HCT116 (cell line): ENCODE results near the gene EPHB2. TPM values are rescaled to one million over a fixed set of nuclear protein-coding genes. Genes with fewer than 3 reads are reported as not detected.

Source experiments
- ATAC-seq: fragments of 200-7000 bp; cut with Tn5 transposase; 2 replicates; pipeline ENCODE4 v1.9.1; 2020; ENCODE audit warnings: mild to moderate bottlenecking, moderate library complexity
- BruUV-seq: library from RNA; stranded (reverse); fragments of 400-500 nt; replicated peaks from 2 replicates; lab custom pipeline; 2021; lab: Mats Ljungman, UMichigan
- CTCF ChIA-PET: fragments of 300-600 bp; sonication (Branson Sonifier 250); formaldehyde crosslinking; loops from one replicate; lab custom pipeline; 2021; ENCODE audit warnings: antibody characterized with exemption; lab: Charles Lee
- POLR2A ChIA-PET: fragments of 300-600, 350-600 bp; sonication (Branson Sonifier 250); formaldehyde crosslinking; loops from one replicate; lab custom pipeline; 2021; ENCODE audit warnings: antibody characterized with exemption; lab: Charles Lee
- RAD21 ChIA-PET, 2 experiments: fragments of 300-600 bp; sonication (Branson Sonifier 250); formaldehyde crosslinking; loops; one replicate each; lab custom pipeline; 2023; ENCODE audit warnings: low total read pairs in 2 of 2; ENCODE audit not compliant: uncharacterized antibody in 2 of 2, unreplicated experiment in 2 of 2, low non-redundant PET in 1 of 2; lab: Charles Lee
- DNase-seq: peaks from one replicate; pipeline ENCODE4 v3.0.0-alpha.2; 2010; ENCODE audit warnings: low read depth, low spot score
- H2AFZ ChIP-seq: fragments of 200-600 bp; shearing (Covaris generic), sonication (generic); 2 replicates; pipeline ENCODE4 v1.6.1; 2017; ENCODE audit warnings: low read depth, mixed run types, mixed read lengths, antibody characterized with exemption, low read length; ENCODE audit not compliant: poor library complexity, severe bottlenecking
- H3K27ac ChIP-seq: 2 replicates; pipeline ENCODE4 v1.5.1; 2012; ENCODE audit warnings: low read depth, low read length
- H3K27me3 ChIP-seq: fragments of 200-600 bp; sonication (generic); 2 replicates; pipeline ENCODE4 v1.6.1; 2016; ENCODE audit warnings: mixed run types, low read length, mixed read lengths; ENCODE audit not compliant: insufficient read depth
- H3K36me3 ChIP-seq, 2 experiments: fragments of 200-500 bp in 1 of 2; fragments of 200-600 bp in 1 of 2; sonication (Bioruptor generic) in 1 of 2; sonication (generic) in 1 of 2; 2 replicates each; pipeline versions ENCODE4 v1.5.1 to v1.6.1; 2014 to 2016; ENCODE audit warnings: low read length in 2 of 2, inconsistent platforms in 1 of 2, mixed read lengths in 1 of 2, mixed run types in 1 of 2; ENCODE audit not compliant: insufficient read depth in 2 of 2, control insufficient read depth in 1 of 2
- H3K4me1 ChIP-seq, 2 experiments: fragments of 200-600 bp in 1 of 2; sonication (generic) in 1 of 2; 2 replicates each; pipeline versions ENCODE4 v1.5.1 to v1.6.1; 2012 to 2017; ENCODE audit warnings: low read length in 2 of 2, inconsistent platforms in 1 of 2, mild to moderate bottlenecking in 1 of 2, mixed read lengths in 1 of 2, mixed run types in 1 of 2, moderate library complexity in 1 of 2; ENCODE audit not compliant: insufficient read depth in 2 of 2, control insufficient read depth in 1 of 2
- H3K4me2 ChIP-seq: fragments of 200-600 bp; sonication (generic); 2 replicates; pipeline ENCODE4 v1.6.1; 2017; ENCODE audit warnings: mixed run types, low read length, mixed read lengths
- H3K4me3 ChIP-seq, 2 experiments: fragments of 200-600 bp in 1 of 2; sonication (generic) in 1 of 2; replicated peaks in 1 of 2; 2 replicates each; pipeline ENCODE4 v1.5.1; 2011 to 2016; ENCODE audit warnings: low read length in 2 of 2, control low read depth in 1 of 2, low read depth in 1 of 2, mild to moderate bottlenecking in 1 of 2, mixed read lengths in 1 of 2, mixed run types in 1 of 2
- H3K79me2 ChIP-seq: fragments of 200-600 bp; sonication (generic); 2 replicates; pipeline ENCODE4 v1.6.1; 2017; ENCODE audit warnings: mild to moderate bottlenecking, mixed run types, low read length, moderate library complexity, mixed read lengths; ENCODE audit not compliant: insufficient read depth
- H3K9ac ChIP-seq: fragments of 200-600 bp; sonication (generic); 2 replicates; pipeline ENCODE4 v1.6.1; 2016; ENCODE audit warnings: low read length, mixed read lengths
- H3K9me2 ChIP-seq: fragments of 200-600 bp; sonication (generic), shearing (Covaris generic); 2 replicates; pipeline ENCODE4 v1.6.1; 2017; ENCODE audit warnings: mixed run types, mild to moderate bottlenecking, moderate library complexity; ENCODE audit not compliant: insufficient read depth
- H3K9me3 ChIP-seq, 2 experiments: fragments of 200-500 bp in 1 of 2; fragments of 200-600 bp in 1 of 2; sonication (Bioruptor generic) in 1 of 2; sonication (generic) in 1 of 2; 2 replicates each; pipeline ENCODE4 v1.6.1; 2014 to 2017; ENCODE audit warnings: low read length in 2 of 2, mixed read lengths in 2 of 2, inconsistent platforms in 1 of 2, low read depth in 1 of 2, mild to moderate bottlenecking in 1 of 2, mixed run types in 1 of 2, moderate library complexity in 1 of 2; ENCODE audit not compliant: control insufficient read depth in 1 of 2, insufficient read depth in 1 of 2
- H4K20me1 ChIP-seq: fragments of 200-600 bp; sonication (generic), shearing (Covaris generic); 2 replicates; pipeline ENCODE4 v1.6.1; 2017; ENCODE audit warnings: mixed run types, mild to moderate bottlenecking, moderate library complexity; ENCODE audit not compliant: insufficient read depth
- CEBPB ChIP-seq: IDR thresholded peaks from 2 replicates; pipeline ENCODE4 v1.6.1; 2012; ENCODE audit warnings: low read depth
- EGR1 ChIP-seq: IDR thresholded peaks from 2 replicates; pipeline ENCODE4 v1.6.1; 2012; ENCODE audit warnings: low read depth
- EZH2 ChIP-seq: fragments of 200-600 bp; sonication (generic); IDR thresholded peaks from 2 replicates; pipeline ENCODE4 v1.6.1; 2017; ENCODE audit warnings: antibody characterized with exemption, mixed run types
- JUND ChIP-seq: IDR thresholded peaks from 2 replicates; pipeline ENCODE4 v1.6.1; 2012
- REST ChIP-seq: IDR thresholded peaks from 2 replicates; pipeline ENCODE4 v1.6.1; 2012; ENCODE audit warnings: low read depth
- SIN3A ChIP-seq: IDR thresholded peaks from 2 replicates; pipeline ENCODE4 v1.6.1; 2012; ENCODE audit warnings: low read depth
- SP1 ChIP-seq: IDR thresholded peaks from 2 replicates; pipeline ENCODE4 v1.6.1; 2012; ENCODE audit warnings: low read depth
- TCF7L2 ChIP-seq: IDR thresholded peaks from 2 replicates; pipeline ENCODE4 v1.7.0; 2011; ENCODE audit warnings: borderline replicate concordance, inconsistent platforms; ENCODE audit not compliant: insufficient read depth, insufficient read length; ENCODE audit errors: extremely low read depth
- ZBTB33 ChIP-seq: IDR thresholded peaks from 2 replicates; pipeline ENCODE4 v1.6.1; 2011; ENCODE audit warnings: mild to moderate bottlenecking, low read length, moderate library complexity; ENCODE audit not compliant: insufficient replicate concordance; ENCODE audit errors: extremely low read depth
- intact Hi-C: fragments of 100-400 bp; cut with micrococcal nuclease; formaldehyde crosslinking; loops from 2 replicates; pipeline ENCODE4 v1.10.0; 2022
- total RNA-seq: library from RNA; stranded (reverse); gene quantifications from one replicate; pipeline ENCODE4 v1.2.1, GENCODE V29; 2021; ENCODE audit not compliant: unreplicated experiment
- TF ChIP-seq, protein P1 (sequence below): IDR thresholded peaks from 2 replicates; pipeline ENCODE4 v1.6.1; 2012

Gene EPHB2
- total RNA-seq, 1 experiment from 2014 or later: 19.5 TPM

GRCh38 chr1:22935433-22935832 is 224.8 kb downstream of the EPHB2 start:
- Histone ChIP-seq H3K27me3 (no peaks in the 10 kb centered on the region), H3K9ac (no peak overlapping the region), H3K36me3 (no peaks in the 10 kb centered on the region), H3K9me2 (no peaks in the 10 kb centered on the region), H3K4me2 (no peak overlapping the region), H3K4me1 (no peaks in the 10 kb centered on the region), H3K9me3 (no peaks in the 10 kb centered on the region), H3K4me3 (no peak overlapping the region), H2AFZ (no peak overlapping the region), H4K20me1 (no peaks in the 10 kb centered on the region), H3K79me2 (no peaks in the 10 kb centered on the region), H3K27ac (no peak overlapping the region)
- DNase-seq: peak; percentile 16
- ATAC-seq: peak; percentile 75
- ChIA-PET POLR2A (no interaction called here), CTCF (no interaction called here), RAD21 (no interaction called here)
- BruUV-seq: no TSS peak
- TF ChIP-seq CEBPB (no peak), SIN3A (no peak), SP1 (peak; percentile 29; the same call in 1 of the 2 replicates)
- intact Hi-C loops: no loop called here

GRCh38 chr1:22936681-22937080 is 226.0 kb downstream of the EPHB2 start:
- CTCF ChIA-PET: no interaction called here
- DNase-seq (no peak), ATAC-seq (no peak)
- Histone ChIP-seq H3K79me2 (no peaks in the 10 kb centered on the region), H3K4me3 (no peak overlapping the region), H4K20me1 (no peaks in the 10 kb centered on the region), H3K4me1 (no peaks in the 10 kb centered on the region), H3K27me3 (no peaks in the 10 kb centered on the region), H3K27ac (no peak overlapping the region), H3K9ac (no peak overlapping the region), H2AFZ (no peak overlapping the region), H3K9me2 (no peaks in the 10 kb centered on the region), H3K4me2 (no peak overlapping the region), H3K36me3 (no peaks in the 10 kb centered on the region), H3K9me3 (peaks cover 0 to 7% of the 10 kb centered on the region in 2 experiments; a peak in 1 of 4 replicates)
- no TSS peak for BruUV-seq
- TF ChIP-seq TCF7L2: no peak
- TF ChIP-seq, protein P1, sequence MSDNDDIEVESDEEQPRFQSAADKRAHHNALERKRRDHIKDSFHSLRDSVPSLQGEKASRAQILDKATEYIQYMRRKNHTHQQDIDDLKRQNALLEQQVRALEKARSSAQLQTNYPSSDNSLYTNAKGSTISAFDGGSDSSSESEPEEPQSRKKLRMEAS: no peak
- TF ChIP-seq REST: no peak
- no peak for TF ChIP-seq EGR1
- TF ChIP-seq CEBPB: no peak
- no peak for TF ChIP-seq ZBTB33
- TF ChIP-seq EZH2: no peak
- TF ChIP-seq JUND: no peak
- RAD21 ChIA-PET: no interaction called here
- intact Hi-C loops: no loop called here
- POLR2A ChIA-PET: no interaction called here
